ENCODE measurements around the gene KIF25.

- no peak for TF ChIP-seq POLR2A (IDR thresholded peaks at IDR 0.05; ENCODE audit: low read depth)
- TF ChIP-seq CTCF (IDR thresholded peaks at IDR 0.05), result no peak
Measured at GRCh38 chr6:168020242-168020641, 22.8 kb downstream of the KIF25 start.
